SK-N-SH treated with all-trans-retinoic acid at 6 μM for 48 hours (cell line): ENCODE data around the gene UNKL.

Experiments used
- ATAC-seq: fragments of 200-7000 bp; cut with Tn5 transposase; 3 replicates; pipeline ENCODE4 v1.9.1; 2020; ENCODE audit warnings: mild to moderate bottlenecking, moderate library complexity
- ARNTL ChIP-seq: fragments of 450-650 bp; formaldehyde crosslinking; IDR thresholded peaks from 2 replicates; pipeline ENCODE4 v1.5.0; 2020; ENCODE audit warnings: low read depth, mild to moderate bottlenecking, moderate library complexity, borderline replicate concordance
- BACH2 ChIP-seq: fragments of 250-450 bp; sonication (Bioruptor Pico); IDR thresholded peaks from 2 replicates; pipeline ENCODE4 v1.9.0; 2021; ENCODE audit warnings: mild to moderate bottlenecking, borderline replicate concordance
- GLIS3 ChIP-seq: fragments of 250-450 bp; sonication (Bioruptor Pico); IDR thresholded peaks from 2 replicates; pipeline ENCODE4 v1.5.0; 2020; ENCODE audit warnings: mild to moderate bottlenecking, moderate library complexity
- ISL1 ChIP-seq: fragments of 250-450 bp; sonication (Bioruptor Pico); IDR thresholded peaks from 2 replicates; pipeline ENCODE4 v2.1.2; 2022; ENCODE audit warnings: mild to moderate bottlenecking, moderate library complexity
- OSR1 ChIP-seq: fragments of 250-450 bp; sonication (Bioruptor Pico); IDR thresholded peaks from 2 replicates; pipeline ENCODE4 v1.8.0; 2022; ENCODE audit warnings: moderate library complexity, mild to moderate bottlenecking, inconsistent platforms
- POU6F1 ChIP-seq: fragments of 250-450 bp; sonication (Bioruptor Pico); IDR thresholded peaks from 2 replicates; pipeline ENCODE4 v1.8.0; 2021; ENCODE audit warnings: low read depth, mild to moderate bottlenecking, moderate library complexity, borderline replicate concordance
- PPARA ChIP-seq: fragments of 250-450 bp; sonication (Bioruptor Pico); IDR thresholded peaks from 2 replicates; pipeline ENCODE4 v1.5.0; 2020; ENCODE audit warnings: mild to moderate bottlenecking, borderline replicate concordance
- RARB ChIP-seq: fragments of 250-450 bp; sonication (Bioruptor Pico); IDR thresholded peaks from 2 replicates; pipeline ENCODE4 v1.8.0; 2021; ENCODE audit warnings: mild to moderate bottlenecking, moderate library complexity
- SNAI2 ChIP-seq: fragments of 250-450 bp; sonication (Bioruptor Pico); IDR thresholded peaks from 2 replicates; pipeline ENCODE4 v1.5.0; 2020; ENCODE audit warnings: mild to moderate bottlenecking, moderate library complexity
- TCF4 ChIP-seq: fragments of 250-450 bp; sonication (Bioruptor Pico); IDR thresholded peaks from 2 replicates; pipeline ENCODE4 v1.8.0; 2021; ENCODE audit warnings: mild to moderate bottlenecking, moderate library complexity, borderline replicate concordance
- TOX ChIP-seq: fragments of 250-450 bp; sonication (Bioruptor Pico); IDR thresholded peaks from 2 replicates; pipeline ENCODE4 v1.8.0; 2021; ENCODE audit warnings: mild to moderate bottlenecking, moderate library complexity, borderline replicate concordance
- TSHZ2 ChIP-seq: fragments of 250-450 bp; sonication (Bioruptor Pico); IDR thresholded peaks from 2 replicates; pipeline ENCODE4 v1.5.0; 2020; ENCODE audit warnings: mild to moderate bottlenecking, moderate library complexity
- ZFP3 ChIP-seq: fragments of 250-450 bp; sonication (Bioruptor Pico); IDR thresholded peaks from 2 replicates; pipeline ENCODE4 v1.5.0; 2020; ENCODE audit warnings: mild to moderate bottlenecking, moderate library complexity
- ZFP30 ChIP-seq: fragments of 450-650 bp; formaldehyde crosslinking; IDR thresholded peaks from 2 replicates; pipeline ENCODE4 v1.5.0; 2022; ENCODE audit warnings: mild to moderate bottlenecking, moderate library complexity
- ZNF565 ChIP-seq: fragments of 450-650 bp; formaldehyde crosslinking; conservative IDR thresholded peaks from 2 replicates; pipeline ENCODE4 v1.5.0; 2020; ENCODE audit warnings: low read depth, mild to moderate bottlenecking, moderate library complexity
- ZNF70 ChIP-seq: fragments of 450-650 bp; formaldehyde crosslinking; IDR thresholded peaks from 2 replicates; pipeline ENCODE4 v1.5.0; 2020; ENCODE audit warnings: mild to moderate bottlenecking, moderate library complexity
- ZNF8 ChIP-seq: fragments of 450-650 bp; formaldehyde crosslinking; IDR thresholded peaks from 2 replicates; pipeline ENCODE4 v1.5.0; 2020; ENCODE audit warnings: mild to moderate bottlenecking, moderate library complexity
- TF ChIP-seq, protein P1 (sequence below): fragments of 250-450 bp; sonication (Bioruptor Pico); IDR thresholded peaks from 2 replicates; pipeline ENCODE4 v1.5.1; 2020; ENCODE audit warnings: low read depth, mild to moderate bottlenecking, moderate library complexity

The UNKL gene

DNA sequence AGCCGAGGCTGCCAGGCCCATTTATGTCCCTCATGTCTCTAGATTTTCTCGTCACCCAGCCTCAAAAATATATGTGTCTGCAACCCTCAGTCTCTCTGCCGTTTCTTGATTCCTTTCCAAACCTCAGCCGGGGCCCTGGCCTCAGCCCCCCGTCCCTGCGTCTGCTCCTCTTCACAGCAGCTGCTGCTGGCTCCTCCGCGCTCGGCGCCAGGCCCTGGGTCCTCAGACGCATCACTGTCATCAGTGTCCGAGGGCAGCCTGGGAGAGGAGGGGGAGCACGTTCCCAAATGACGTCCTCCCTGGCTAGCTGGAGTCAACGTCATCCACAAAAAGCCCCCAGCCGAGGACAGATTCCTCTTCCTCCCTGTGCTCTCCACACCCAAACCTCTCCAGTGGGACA lies 65.2 kb downstream of the UNKL start (continued):
- no peak for TF ChIP-seq ZNF565 (CRISPR knock-in tag)
- TF ChIP-seq SNAI2 (CRISPR knock-in tag) = no peak
- TF ChIP-seq, protein P1, sequence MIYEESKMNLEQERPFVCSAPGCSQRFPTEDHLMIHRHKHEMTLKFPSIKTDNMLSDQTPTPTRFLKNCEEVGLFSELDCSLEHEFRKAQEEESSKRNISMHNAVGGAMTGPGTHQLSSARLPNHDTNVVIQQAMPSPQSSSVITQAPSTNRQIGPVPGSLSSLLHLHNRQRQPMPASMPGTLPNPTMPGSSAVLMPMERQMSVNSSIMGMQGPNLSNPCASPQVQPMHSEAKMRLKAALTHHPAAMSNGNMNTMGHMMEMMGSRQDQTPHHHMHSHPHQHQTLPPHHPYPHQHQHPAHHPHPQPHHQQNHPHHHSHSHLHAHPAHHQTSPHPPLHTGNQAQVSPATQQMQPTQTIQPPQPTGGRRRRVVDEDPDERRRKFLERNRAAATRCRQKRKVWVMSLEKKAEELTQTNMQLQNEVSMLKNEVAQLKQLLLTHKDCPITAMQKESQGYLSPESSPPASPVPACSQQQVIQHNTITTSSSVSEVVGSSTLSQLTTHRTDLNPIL = no peak
- TF ChIP-seq GLIS3 (CRISPR knock-in tag) = no peak

DNA sequence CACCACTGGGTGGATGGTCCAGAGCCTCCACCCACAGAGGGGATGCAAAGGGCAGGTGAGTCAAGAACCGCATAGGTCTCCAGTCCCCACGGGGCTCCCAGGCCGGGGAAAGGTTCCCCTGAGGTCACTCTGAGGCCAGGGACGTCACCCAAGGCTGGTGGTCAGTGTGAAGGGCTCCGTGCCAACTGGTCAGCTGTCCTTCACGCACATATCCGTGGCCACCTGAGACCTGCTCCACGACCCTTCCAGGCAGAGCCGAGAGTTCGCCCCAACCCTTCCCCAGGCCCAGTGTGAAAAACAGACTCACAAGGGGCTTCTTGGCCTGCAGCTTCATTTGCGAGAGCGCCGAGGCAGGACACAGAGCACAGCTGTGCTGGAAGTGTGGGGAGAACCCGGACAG lies 65.6 kb downstream of the UNKL start:
- TF ChIP-seq, protein P1 = no peak
- TF ChIP-seq ZNF565 (CRISPR knock-in tag) = no peak
- TF ChIP-seq POU6F1 (CRISPR knock-in tag) = no peak
- no peak for TF ChIP-seq OSR1 (CRISPR knock-in tag)
- no peak for ATAC-seq

DNA sequence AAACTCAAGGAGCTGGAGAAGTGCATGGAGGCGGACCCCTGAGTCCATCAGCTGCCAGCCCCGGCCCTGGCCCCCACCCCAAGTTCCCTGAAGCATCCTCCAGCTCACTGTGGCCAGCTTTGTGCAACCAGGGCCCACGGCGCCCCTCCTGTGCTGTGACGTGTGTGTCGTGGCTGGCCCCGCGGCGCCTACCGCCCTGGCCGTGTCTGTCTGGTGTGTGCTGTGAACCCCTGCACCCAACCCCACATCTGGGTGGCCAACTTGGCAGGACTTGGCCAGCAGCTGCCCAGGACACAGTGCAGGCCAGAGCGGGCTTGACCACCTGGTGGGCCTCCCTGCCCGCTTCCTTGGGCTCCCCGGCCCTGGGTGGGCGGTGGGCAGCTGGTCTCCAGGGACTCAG lies 66.1 kb downstream of the UNKL start:
- TF ChIP-seq TCF4 (CRISPR knock-in tag) = no peak
- ATAC-seq = no peak

- ATAC-seq = no peak
Measured at GRCh38 chr16:1347962-1348361, 66.5 kb downstream of the UNKL start.

More at GRCh38 chr16:1347962-1348361, 66.5 kb downstream of the UNKL start:
- TF ChIP-seq ZNF565 (CRISPR knock-in tag) (no peak), TSHZ2 (CRISPR knock-in tag) (no peak), ZNF70 (no peak), ISL1 (CRISPR knock-in tag) (no peak), TOX (CRISPR knock-in tag) (no peak), BACH2 (CRISPR knock-in tag) (no peak), ZFP30 (CRISPR knock-in tag) (no peak), ZNF8 (CRISPR knock-in tag) (no peak), PPARA (CRISPR knock-in tag) (no peak), POU6F1 (CRISPR knock-in tag) (no peak), ZFP3 (CRISPR knock-in tag) (no peak), RARB (no peak), GLIS3 (CRISPR knock-in tag) (no peak), ARNTL (CRISPR knock-in tag) (no peak), SNAI2 (CRISPR knock-in tag) (no peak)
- TF ChIP-seq, protein P1 = no peak
